Right lung (tissue), 5 donors: ENCODE measurements around the gene NKAP. TPM values are rescaled to one million over a fixed set of nuclear protein-coding genes. Genes with fewer than 3 reads are reported as not detected.

ENCODE experiments used
- DNase-seq, 2 donors: peaks; one replicate each; pipeline ENCODE4 v3.0.0-alpha.2; 2013
- polyA plus RNA-seq, 5 donors: library from polyadenylated mRNA; unstranded; fragments of 120-200 nt; gene quantifications; one replicate each; pipeline versions ENCODE4 v1.2.1 to v1.2.3, GENCODE V29; 2013; ENCODE audit warnings: inconsistent platforms in 1 of 5, low replicate concordance in 1 of 5; ENCODE audit not compliant: insufficient read length in 5 of 5, insufficient read depth in 1 of 5

NKAP gene
- polyA plus RNA-seq, 5 donors, result 12.1 to 16.9 (median 14.8) TPM

DNA sequence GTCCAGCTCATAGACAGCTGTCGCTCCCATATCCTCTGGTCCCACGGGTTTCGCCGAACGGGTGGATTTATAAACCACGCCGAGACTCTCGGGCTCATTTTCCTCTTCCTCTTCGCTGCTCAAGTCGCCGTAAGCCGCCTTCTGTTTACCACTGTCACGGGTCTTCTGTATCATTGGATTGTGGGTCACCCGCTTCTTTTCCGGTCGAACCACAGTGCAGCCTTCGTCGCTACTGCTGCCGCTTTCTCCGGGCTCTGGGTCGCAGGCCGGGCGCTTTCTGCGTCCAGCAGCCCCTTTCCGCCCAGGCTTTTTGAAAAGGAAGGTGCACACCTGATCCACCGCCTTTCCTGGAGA, 72.3 kb downstream of the NKAP start:
- DNase-seq, result no peak

Other genes with a start within 250 kb of the NKAP start
- under 1 TPM; 0.40 to 0.56 (median 0.54) TPM for gene SOWAHD, start 185.2 kb downstream of the NKAP start, polyA plus RNA-seq
- 1,000 to 10,000 TPM; 2,580 to 3,320 (median 2,716) TPM for gene RPL39, start 152.1 kb downstream of the NKAP start, polyA plus RNA-seq
- 10 to 100 TPM; 20.9 to 32.0 (median 27.7) TPM for gene UPF3B, start 90.8 kb downstream of the NKAP start, polyA plus RNA-seq
- gene RNF113A, start 72.0 kb downstream of the NKAP start, polyA plus RNA-seq, result 10 to 100 TPM; 10.2 to 14.1 (median 11.9) TPM
- 10 to 100 TPM; 74.3 to 99.1 (median 85.9) TPM for gene NDUFA1, start 71.9 kb downstream of the NKAP start, polyA plus RNA-seq
- 1 to 10 TPM; 1.2 to 5.5 (median 3.8) TPM for gene AKAP14, start 47.9 kb downstream of the NKAP start, polyA plus RNA-seq
- not detected for gene RHOXF2B, start 133.9 kb upstream of the NKAP start, polyA plus RNA-seq
- gene RHOXF1, start 172.2 kb upstream of the NKAP start, polyA plus RNA-seq, result 1 to 10 TPM in 2 of 5 donors, under 1 TPM in 3; 0.32 to 1.1 (median 0.94) TPM
- gene RHOXF2, start 214.9 kb upstream of the NKAP start, polyA plus RNA-seq, result under 1 TPM; 0.12 to 0.20 (median 0.13) TPM